Cardiac muscle cell (in vitro differentiated cells and primary cell): Measurements from ENCODE around the gene SMIM45.

Experiments used
- DNase-seq, 2 donors: peaks; one replicate each; pipeline versions ENCODE4 v3.0.0 to v3.0.0-alpha.2; 2010 to 2017; ENCODE audit warnings: low read depth in 1 of 2, low spot score in 1 of 2
- H3K27ac ChIP-seq: fragments of 200-600 bp; sonication (generic); 2 replicates; pipeline ENCODE4 v1.5.1; 2016
- H3K27me3 ChIP-seq: fragments of 200-600 bp; sonication (generic); 2 replicates; pipeline ENCODE4 v1.6.0; 2016; ENCODE audit warnings: control low read depth
- H3K36me3 ChIP-seq: fragments of 200-600 bp; sonication (generic); 2 replicates; pipeline ENCODE4 v1.5.1; 2016; ENCODE audit warnings: control low read depth
- H3K4me1 ChIP-seq: fragments of 200-600 bp; sonication (generic); 2 replicates; pipeline ENCODE4 v1.8.1; 2017; ENCODE audit warnings: low read depth, mild to moderate bottlenecking, mixed run types
- H3K4me3 ChIP-seq: fragments of 200-600 bp; sonication (generic); 2 replicates; pipeline ENCODE4 v1.5.1; 2016; ENCODE audit warnings: mild to moderate bottlenecking
- H3K9me3 ChIP-seq: fragments of 200-600 bp; sonication (generic); 2 replicates; pipeline ENCODE4 v1.5.1; 2017; ENCODE audit warnings: low read depth, mild to moderate bottlenecking, control low read depth
- CTCF ChIP-seq: IDR thresholded peaks from 2 replicates; pipeline ENCODE4 v1.5.1; 2012; ENCODE audit warnings: low read depth, mild to moderate bottlenecking, low read length

Gene SMIM45

GRCh38 chr22:41963453-41964111, 11.6 kb downstream of the SMIM45 start:
- H3K27me3 ChIP-seq: no peaks in the 10 kb centered on the region
- H3K4me3 ChIP-seq: no peak overlapping the region
- no peaks in the 10 kb centered on the region for H3K9me3 ChIP-seq
- no peak overlapping the region for H3K27ac ChIP-seq
- no peaks in the 10 kb centered on the region for H3K4me1 ChIP-seq
- no peaks in the 10 kb centered on the region for H3K36me3 ChIP-seq
- DNase-seq: peak in 1 of 2 donors; percentile 90
- TF ChIP-seq CTCF: no peak

- Histone ChIP-seq H3K4me1 (no peaks in the 10 kb centered on the region), H3K9me3 (no peaks in the 10 kb centered on the region), H3K36me3 (no peaks in the 10 kb centered on the region), H3K27me3 (no peaks in the 10 kb centered on the region), H3K4me3 (no peak overlapping the region), H3K27ac (no peak overlapping the region)
- no peak for DNase-seq
- no peak for TF ChIP-seq CTCF
Observed at GRCh38 chr22:41964112-41964491, 12.2 kb downstream of the SMIM45 start.

- Histone ChIP-seq H3K4me3 (no peak overlapping the region), H3K27ac (no peak overlapping the region), H3K27me3 (no peaks in the 10 kb centered on the region), H3K36me3 (no peaks in the 10 kb centered on the region), H3K4me1 (no peaks in the 10 kb centered on the region), H3K9me3 (no peaks in the 10 kb centered on the region)
- TF ChIP-seq CTCF: no peak
- DNase-seq: no peak
Observed at GRCh38 chr22:41966225-41966606, 14.3 kb downstream of the SMIM45 start.

- H3K4me1 ChIP-seq: no peaks in the 10 kb centered on the region
- no peaks in the 10 kb centered on the region for H3K27me3 ChIP-seq
- TF ChIP-seq CTCF: peak; percentile 37
- H3K27ac ChIP-seq: no peak overlapping the region
- no peaks in the 10 kb centered on the region for H3K9me3 ChIP-seq
- H3K4me3 ChIP-seq: no peak overlapping the region
- no peaks in the 10 kb centered on the region for H3K36me3 ChIP-seq
- peak; percentile 25 to 88 for DNase-seq
Observed at GRCh38 chr22:41966607-41967240, 14.8 kb downstream of the SMIM45 start.

- DNase-seq: peak in 1 of 2 donors; percentile 42
- H3K4me3 ChIP-seq: no peak overlapping the region
- no peak for TF ChIP-seq CTCF
Observed at GRCh38 chr22:41968601-41969000, 16.7 kb downstream of the SMIM45 start.

More at GRCh38 chr22:41968601-41969000, 16.7 kb downstream of the SMIM45 start:
- H3K27me3 ChIP-seq: no peaks in the 10 kb centered on the region
- no peak overlapping the region for H3K27ac ChIP-seq
- H3K4me1 ChIP-seq: no peaks in the 10 kb centered on the region
- no peaks in the 10 kb centered on the region for H3K9me3 ChIP-seq
- H3K36me3 ChIP-seq: no peaks in the 10 kb centered on the region
